ENCODE results near the gene SYT15.
A peak's percentile ranks its signal among the peaks of the same experiment; 100 is the strongest.
"Not testable (repeated sequence)": the region's sequence is repeated elsewhere in the genome, so short reads cannot be mapped to it uniquely, and the experiment has no call there.

GRCh38 chr10:46565591-46566332, 13.2 kb upstream of the SYT15 start:
- peak; percentile 52 for TF ChIP-seq CTCF (IDR thresholded peaks at IDR 0.05)
- not testable (repeated sequence) for TF ChIP-seq EZH2 (IDR thresholded peaks at IDR 0.05; ENCODE audit: borderline replicate concordance, insufficient read depth, low read depth, low read length, poor library complexity, severe bottlenecking)
